Measurements from ENCODE around the gene GRIA3. TPM values are rescaled to one million over a fixed set of nuclear protein-coding genes. Genes with fewer than 3 reads are reported as not detected.
A peak's percentile ranks its signal among the peaks of the same experiment; 100 is the strongest.

GRIA3 gene
- total RNA-seq, 6 experiments from 2014 or later, result 14.4 to 25.9 (median 18.0) TPM

DNA sequence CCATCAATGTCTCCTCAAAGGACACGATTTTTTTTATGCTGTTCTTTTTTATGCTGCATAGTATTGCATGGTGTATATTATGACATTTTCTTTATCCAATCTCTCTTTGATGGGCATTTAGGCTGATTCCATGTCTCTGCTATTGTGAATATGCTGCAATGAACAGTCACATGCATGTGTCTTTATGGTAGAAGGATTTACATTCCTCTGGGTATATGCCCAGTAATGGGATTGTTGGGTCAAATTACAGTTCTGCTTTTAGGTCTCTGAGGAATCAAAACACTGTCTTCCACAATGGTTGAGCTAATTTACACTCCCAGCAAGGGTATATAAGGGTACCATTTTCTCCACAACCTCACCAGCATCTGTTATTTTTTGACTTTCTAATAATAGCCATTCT lies 113.9 kb downstream of the GRIA3 start:
- Mint-ChIP-seq H3K4me3 (no peak overlapping the region), H3K36me3 (ENCODE audit: low read depth) (no peaks in the 10 kb centered on the region), H3K9me3 (no peaks in the 10 kb centered on the region), H3K4me1 (ENCODE audit: low read depth) (peaks cover 7% of the 10 kb centered on the region), H3K27me3 (ENCODE audit: insufficient read depth) (no peaks in the 10 kb centered on the region), H3K27ac (no peak overlapping the region)
- TF ChIP-seq, protein P1, sequence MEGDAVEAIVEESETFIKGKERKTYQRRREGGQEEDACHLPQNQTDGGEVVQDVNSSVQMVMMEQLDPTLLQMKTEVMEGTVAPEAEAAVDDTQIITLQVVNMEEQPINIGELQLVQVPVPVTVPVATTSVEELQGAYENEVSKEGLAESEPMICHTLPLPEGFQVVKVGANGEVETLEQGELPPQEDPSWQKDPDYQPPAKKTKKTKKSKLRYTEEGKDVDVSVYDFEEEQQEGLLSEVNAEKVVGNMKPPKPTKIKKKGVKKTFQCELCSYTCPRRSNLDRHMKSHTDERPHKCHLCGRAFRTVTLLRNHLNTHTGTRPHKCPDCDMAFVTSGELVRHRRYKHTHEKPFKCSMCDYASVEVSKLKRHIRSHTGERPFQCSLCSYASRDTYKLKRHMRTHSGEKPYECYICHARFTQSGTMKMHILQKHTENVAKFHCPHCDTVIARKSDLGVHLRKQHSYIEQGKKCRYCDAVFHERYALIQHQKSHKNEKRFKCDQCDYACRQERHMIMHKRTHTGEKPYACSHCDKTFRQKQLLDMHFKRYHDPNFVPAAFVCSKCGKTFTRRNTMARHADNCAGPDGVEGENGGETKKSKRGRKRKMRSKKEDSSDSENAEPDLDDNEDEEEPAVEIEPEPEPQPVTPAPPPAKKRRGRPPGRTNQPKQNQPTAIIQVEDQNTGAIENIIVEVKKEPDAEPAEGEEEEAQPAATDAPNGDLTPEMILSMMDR (IDR thresholded peaks at IDR 0.05), result no peak
- DNase-seq, result peak; percentile 1

- Mint-ChIP-seq H3K36me3 (ENCODE audit: low read depth) (no peaks in the 10 kb centered on the region), H3K27me3 (ENCODE audit: insufficient read depth) (no peaks in the 10 kb centered on the region), H3K9me3 (no peaks in the 10 kb centered on the region), H3K4me1 (ENCODE audit: low read depth) (peaks cover 14% of the 10 kb centered on the region), H3K4me3 (no peak overlapping the region), H3K27ac (peak overlapping the region; percentile 40; the same call in 1 of the 2 replicates)
- peak; percentile 1 for DNase-seq
- TF ChIP-seq, protein P1 (IDR thresholded peaks at IDR 0.05), result no peak
Observed at GRCh38 chrX:123303429-123303828, 119.4 kb downstream of the GRIA3 start.

DNA sequence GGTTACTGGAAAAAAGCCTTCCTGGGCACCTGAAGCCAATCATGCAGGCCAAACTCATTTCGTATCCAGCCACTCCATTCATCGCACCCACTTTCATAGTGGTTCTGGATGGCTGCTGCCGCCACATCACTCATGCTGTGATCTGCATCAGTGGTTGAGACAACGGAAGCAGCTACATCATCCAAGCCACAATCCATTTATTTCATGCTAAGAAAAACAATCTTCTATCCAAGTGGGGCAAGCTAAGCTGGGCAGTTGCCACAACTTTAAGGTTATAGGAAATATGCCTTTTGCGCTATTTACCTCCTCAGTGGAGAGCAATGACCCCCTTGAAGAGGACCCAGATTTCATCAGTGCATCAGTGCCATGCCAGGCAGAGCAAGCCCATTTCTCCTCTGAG lies 124.6 kb downstream of the GRIA3 start:
- no peaks in the 10 kb centered on the region for H3K27me3 Mint-ChIP-seq (ENCODE audit: insufficient read depth)
- H3K36me3 Mint-ChIP-seq (ENCODE audit: low read depth), result no peaks in the 10 kb centered on the region
- peaks cover 7% of the 10 kb centered on the region for H3K4me1 Mint-ChIP-seq (ENCODE audit: low read depth)
- H3K4me3 Mint-ChIP-seq, result no peak overlapping the region
- no peak overlapping the region for H3K27ac Mint-ChIP-seq
- H3K9me3 Mint-ChIP-seq, result no peaks in the 10 kb centered on the region
- TF ChIP-seq, protein P1 (IDR thresholded peaks at IDR 0.05), result no peak
- no peak for DNase-seq

DNA sequence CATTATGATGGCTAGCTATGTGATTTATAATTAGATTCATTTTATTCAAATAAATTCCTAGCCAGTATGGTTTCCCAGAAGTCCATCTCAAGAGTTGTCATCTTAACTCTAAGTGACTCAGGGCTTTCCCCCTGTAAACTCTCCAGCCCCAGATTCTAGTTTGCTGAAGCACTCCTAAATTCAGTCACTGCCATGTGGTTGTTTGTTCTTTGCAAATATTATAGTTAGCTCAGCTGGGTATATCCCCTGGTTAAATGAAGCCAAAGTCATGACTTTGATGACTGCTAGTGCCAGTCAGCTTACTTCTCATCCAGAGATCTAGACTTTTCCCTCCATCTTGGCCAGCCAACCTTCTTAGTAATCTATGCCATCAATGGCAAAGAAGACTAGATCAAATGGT lies 126.0 kb downstream of the GRIA3 start:
- TF ChIP-seq, protein P1 (IDR thresholded peaks at IDR 0.05), result no peak
- H3K4me3 Mint-ChIP-seq, result no peak overlapping the region
- no peaks in the 10 kb centered on the region for H3K27me3 Mint-ChIP-seq (ENCODE audit: insufficient read depth)
- no peak for DNase-seq
- no peaks in the 10 kb centered on the region for H3K36me3 Mint-ChIP-seq (ENCODE audit: low read depth)
- no peaks in the 10 kb centered on the region for H3K9me3 Mint-ChIP-seq
- H3K27ac Mint-ChIP-seq, result no peak overlapping the region
- H3K4me1 Mint-ChIP-seq (ENCODE audit: low read depth), result no peaks in the 10 kb centered on the region

GRCh38 chrX:123311486-123311885 lies 127.4 kb downstream of the GRIA3 start:
- Mint-ChIP-seq H3K9me3 (no peaks in the 10 kb centered on the region), H3K27me3 (ENCODE audit: insufficient read depth) (no peaks in the 10 kb centered on the region), H3K4me1 (ENCODE audit: low read depth) (no peaks in the 10 kb centered on the region), H3K36me3 (ENCODE audit: low read depth) (no peaks in the 10 kb centered on the region), H3K4me3 (no peak overlapping the region), H3K27ac (no peak overlapping the region)
- TF ChIP-seq, protein P1 (IDR thresholded peaks at IDR 0.05), result no peak
- DNase-seq, result no peak

GRCh38 chrX:123313486-123313885 lies 129.4 kb downstream of the GRIA3 start:
- Mint-ChIP-seq H3K9me3 (no peaks in the 10 kb centered on the region), H3K27me3 (ENCODE audit: insufficient read depth) (no peaks in the 10 kb centered on the region; the same call in 1 of the 2 replicates), H3K36me3 (ENCODE audit: low read depth) (no peaks in the 10 kb centered on the region), H3K4me3 (no peak overlapping the region), H3K27ac (no peak overlapping the region), H3K4me1 (ENCODE audit: low read depth) (no peaks in the 10 kb centered on the region)
- TF ChIP-seq, protein P1 (IDR thresholded peaks at IDR 0.05), result no peak
- no peak for DNase-seq

All from HFFc6 (cell line).